ENCODE results near the gene MYBPH. TPM values are rescaled to one million over a fixed set of nuclear protein-coding genes. Genes with fewer than 3 reads are reported as not detected.

MYBPH gene
- total and polyA plus RNA-seq, 2 donors (not counting 3 experiments of a cell fraction or from before 2014, with no cell fraction given), result not detected

DNA sequence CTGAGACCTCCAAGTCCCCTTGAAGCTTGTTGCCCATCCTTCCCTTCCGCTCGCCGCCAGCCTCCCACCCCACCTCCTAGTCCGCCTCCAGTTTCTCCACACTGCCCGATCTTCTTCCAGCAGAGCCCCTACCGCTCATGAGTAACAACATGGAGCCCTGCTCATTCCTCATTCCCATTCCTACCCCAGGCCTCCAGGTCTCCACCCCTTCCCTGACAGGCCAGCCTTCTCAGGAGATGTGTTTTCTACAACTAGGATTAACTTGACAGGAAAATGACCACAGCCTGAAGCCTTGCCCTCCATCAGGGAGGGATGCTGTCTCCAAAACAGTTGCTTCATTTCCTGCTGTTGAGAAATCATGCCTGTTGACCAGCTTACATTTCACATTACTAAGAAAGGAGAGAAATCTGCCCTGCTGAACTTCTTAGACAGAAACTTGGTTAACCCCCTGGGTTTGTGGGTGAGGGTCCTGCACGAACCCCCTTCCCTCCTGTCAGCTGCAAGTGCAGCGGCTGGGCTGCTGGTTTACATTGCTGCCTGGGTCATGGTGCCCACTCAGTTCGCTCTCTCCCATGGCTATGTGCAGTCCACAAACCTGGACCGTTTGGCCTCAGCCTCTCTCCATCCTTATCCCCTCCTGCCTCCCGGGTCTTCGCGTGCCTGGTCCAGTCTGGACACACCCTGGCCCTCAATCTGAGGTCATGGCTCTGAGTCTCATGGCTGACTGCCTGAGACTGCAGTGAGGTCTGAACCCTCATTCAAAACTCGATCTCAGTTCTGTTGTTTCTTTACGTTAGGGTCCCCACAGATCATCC is 27.0 kb upstream of the MYBPH start:
- Histone ChIP-seq H3K27ac (ENCODE audit: insufficient read depth, low read depth, low read length) (no peak overlapping the region), H2AFZ (ENCODE audit: low read depth, low read length) (no peak overlapping the region), H3K9ac (replicated peaks; ENCODE audit: extremely low read depth, insufficient read depth, low read length) (no peak overlapping the region), H3K4me2 (ENCODE audit: insufficient read depth, low read length) (no peak overlapping the region), H3K9me1 (replicated peaks; ENCODE audit: control insufficient read depth, extremely low read depth, insufficient read depth, low read length) (no peaks in the 10 kb centered on the region), H3K79me2 (ENCODE audit: control insufficient read depth, insufficient read depth, low read length) (no peaks in the 10 kb centered on the region), H3K4me1 (ENCODE audit: control insufficient read depth, extremely low read depth, insufficient read depth, low read length) (no peaks in the 10 kb centered on the region), H3K4me3 (replicated peaks in 1 of 3; ENCODE audit: insufficient read depth in 1 of 3, low read depth in 1 of 3, low read length in 3 of 3) (no peak overlapping the region), H3K36me3 (ENCODE audit: control insufficient read depth in 2 of 2, extremely low read depth in 1 of 2, insufficient read depth in 2 of 2, low read length in 2 of 2) (no peaks in the 10 kb centered on the region), H3K27me3 (ENCODE audit: control insufficient read depth in 2 of 2, insufficient read depth in 2 of 2, low read length in 2 of 2) (peaks cover 7 to 8% of the 10 kb centered on the region in 2 experiments), H3K9me3 (replicated peaks; ENCODE audit: control insufficient read depth, insufficient read depth, low read length) (no peaks in the 10 kb centered on the region), H4K20me1 (replicated peaks; ENCODE audit: control insufficient read depth, extremely low read depth, insufficient read depth, low read length) (no peaks in the 10 kb centered on the region)
- intact Hi-C loops (cut with micrococcal nuclease) (no loop called here), dilution Hi-C loops (cut with MboI; ENCODE audit: extremely low pct_ligation_motif_present, low sequenced_read_pairs) (no loop called here)
- BruUV-seq (replicated peaks), result no TSS peak
- DNase-seq (ENCODE audit: low read depth, low spot score) (no peak), FAIRE-seq (no peak)
- ChIA-PET CTCF (interaction anchor here (0.8 to 2.4 kb wide), 4 partner anchors 10 to 162 kb away, joined by 3 to 8 read pairs (median 3); no protein-coding TSS in a partner anchor), POLR2A (no interaction called here)
- TF ChIP-seq MYC (IDR thresholded peaks at IDR 0.05; ENCODE audit: low read depth, low read length), result no peak
- no peak for TF ChIP-seq EZH2 (IDR thresholded peaks at IDR 0.05; ENCODE audit: borderline replicate concordance, low read depth, low read length, severe bottlenecking)
- TF ChIP-seq POLR2A (IDR thresholded peaks at IDR 0.05; ENCODE audit: low read depth, low read length), result no peak
- TF ChIP-seq, protein P1, sequence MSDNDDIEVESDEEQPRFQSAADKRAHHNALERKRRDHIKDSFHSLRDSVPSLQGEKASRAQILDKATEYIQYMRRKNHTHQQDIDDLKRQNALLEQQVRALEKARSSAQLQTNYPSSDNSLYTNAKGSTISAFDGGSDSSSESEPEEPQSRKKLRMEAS (IDR thresholded peaks at IDR 0.05; ENCODE audit: insufficient read depth, insufficient read length), result no peak
- TF ChIP-seq, protein P2, sequence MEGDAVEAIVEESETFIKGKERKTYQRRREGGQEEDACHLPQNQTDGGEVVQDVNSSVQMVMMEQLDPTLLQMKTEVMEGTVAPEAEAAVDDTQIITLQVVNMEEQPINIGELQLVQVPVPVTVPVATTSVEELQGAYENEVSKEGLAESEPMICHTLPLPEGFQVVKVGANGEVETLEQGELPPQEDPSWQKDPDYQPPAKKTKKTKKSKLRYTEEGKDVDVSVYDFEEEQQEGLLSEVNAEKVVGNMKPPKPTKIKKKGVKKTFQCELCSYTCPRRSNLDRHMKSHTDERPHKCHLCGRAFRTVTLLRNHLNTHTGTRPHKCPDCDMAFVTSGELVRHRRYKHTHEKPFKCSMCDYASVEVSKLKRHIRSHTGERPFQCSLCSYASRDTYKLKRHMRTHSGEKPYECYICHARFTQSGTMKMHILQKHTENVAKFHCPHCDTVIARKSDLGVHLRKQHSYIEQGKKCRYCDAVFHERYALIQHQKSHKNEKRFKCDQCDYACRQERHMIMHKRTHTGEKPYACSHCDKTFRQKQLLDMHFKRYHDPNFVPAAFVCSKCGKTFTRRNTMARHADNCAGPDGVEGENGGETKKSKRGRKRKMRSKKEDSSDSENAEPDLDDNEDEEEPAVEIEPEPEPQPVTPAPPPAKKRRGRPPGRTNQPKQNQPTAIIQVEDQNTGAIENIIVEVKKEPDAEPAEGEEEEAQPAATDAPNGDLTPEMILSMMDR (IDR thresholded peaks at IDR 0.05; ENCODE audit: extremely low read depth in 1 of 2, insufficient read depth in 1 of 2, low read depth in 1 of 2, low read length in 2 of 2), result no peak
- TF ChIP-seq JUN (IDR thresholded peaks at IDR 0.05; ENCODE audit: borderline replicate concordance, insufficient read depth, insufficient read length, low read depth), result no peak
- TF ChIP-seq FOS (IDR thresholded peaks at IDR 0.05; ENCODE audit: borderline replicate concordance, insufficient read depth, low read length), result no peak
- TF ChIP-seq POLR2AphosphoS5 (IDR thresholded peaks at IDR 0.05; ENCODE audit: insufficient read depth, low read depth, low read length), result no peak

Data from endothelial cell of umbilical vein (primary cell).